H1 (cell line): ENCODE data around the gene USP54. TPM values are rescaled to one million over a fixed set of nuclear protein-coding genes. Genes with fewer than 3 reads are reported as not detected.

ENCODE experiments used
- CTCF ChIA-PET: fragments of 300-600 bp; sonication (Branson Sonifier 250); formaldehyde crosslinking; loops from one replicate; lab custom pipeline; 2021; ENCODE audit not compliant: partially characterized antibody; lab: Charles Lee
- POLR2A ChIA-PET: fragments of 300-600 bp; sonication (Branson Sonifier 250); formaldehyde crosslinking; loops from one replicate; lab custom pipeline; 2021; ENCODE audit warnings: inconsistent platforms; ENCODE audit not compliant: partially characterized antibody; lab: Charles Lee
- DNase-seq, 2 experiments: peaks; one replicate each; pipeline versions ENCODE4 v3.0.0 to v3.0.0-alpha.2; 2010 to 2022; ENCODE audit warnings: low spot score in 2 of 2, low read depth in 1 of 2, mixed read lengths in 1 of 2
- FAIRE-seq: peaks from 2 replicates; lab custom pipeline; 2011; peaks lifted over from hg19 to GRCh38; lab: Jason Lieb, UNC
- H2AFZ ChIP-seq: 2 replicates; pipeline ENCODE4 v1.8.1; 2012; ENCODE audit warnings: low read length, inconsistent platforms
- H2AK5ac ChIP-seq: 2 replicates; pipeline ENCODE4 v1.6.1; 2013; ENCODE audit warnings: low read depth, low read length
- H2BK120ac ChIP-seq: replicated peaks from 2 replicates; pipeline ENCODE3; 2013; ENCODE audit warnings: low read depth, low read length, inconsistent platforms
- H2BK12ac ChIP-seq: 2 replicates; pipeline ENCODE4 v1.6.1; 2013; ENCODE audit warnings: low read depth, low read length
- H2BK15ac ChIP-seq: 2 replicates; pipeline ENCODE4 v1.6.1; 2013; ENCODE audit warnings: low read length
- H2BK20ac ChIP-seq: 2 replicates; pipeline ENCODE4 v1.6.1; 2013; ENCODE audit warnings: low read length
- H2BK5ac ChIP-seq: 2 replicates; pipeline ENCODE4 v1.6.1; 2013; ENCODE audit warnings: low read depth, low read length
- H3K14ac ChIP-seq: 2 replicates; pipeline ENCODE4 v1.6.1; 2013; ENCODE audit warnings: inconsistent platforms; ENCODE audit not compliant: insufficient read length
- H3K18ac ChIP-seq: 2 replicates; pipeline ENCODE4 v1.6.1; 2013; ENCODE audit warnings: low read length; ENCODE audit errors: extremely low read depth
- H3K23ac ChIP-seq: 2 replicates; pipeline ENCODE4 v1.6.1; 2013; ENCODE audit warnings: inconsistent platforms; ENCODE audit not compliant: insufficient read length
- H3K23me2 ChIP-seq: 2 replicates; pipeline ENCODE4 v1.6.1; 2013; ENCODE audit warnings: low read depth, low read length
- H3K27ac ChIP-seq: 2 replicates; pipeline ENCODE4 v1.6.1; 2011; ENCODE audit warnings: low read depth, low read length, inconsistent platforms
- H3K27me3 ChIP-seq, 4 experiments: replicated peaks in 1 of 4; 1 replicate in 1 of 4; 2 replicates in 3 of 4; pipeline versions ENCODE4 v1.6.1 to v1.8.1; 2011 to 2013; ENCODE audit warnings: low read length in 3 of 4, mild to moderate bottlenecking in 3 of 4, inconsistent platforms in 2 of 4, mixed read lengths in 2 of 4, moderate library complexity in 1 of 4; ENCODE audit not compliant: control insufficient read depth in 3 of 4, insufficient read depth in 3 of 4; ENCODE audit errors: extremely low read depth in 1 of 4
- H3K36me3 ChIP-seq, 4 experiments: 2 replicates each; pipeline versions ENCODE4 v1.6.1 to v1.8.1; 2011 to 2013; ENCODE audit warnings: mild to moderate bottlenecking in 4 of 4, low read length in 3 of 4, moderate library complexity in 2 of 4, control low read depth in 1 of 4, inconsistent platforms in 1 of 4; ENCODE audit not compliant: insufficient read depth in 4 of 4, control insufficient read depth in 2 of 4
- H3K4ac ChIP-seq: replicated peaks from 2 replicates; pipeline ENCODE3; 2013; ENCODE audit warnings: low read length, low read depth, mixed read lengths, inconsistent platforms; ENCODE audit not compliant: insufficient read length
- H3K4me1 ChIP-seq, 4 experiments: replicated peaks in 1 of 4; 1 replicate in 1 of 4; 2 replicates in 3 of 4; pipeline versions ENCODE4 v1.6.1 to v1.8.1; 2011 to 2013; ENCODE audit warnings: low read length in 3 of 4, inconsistent platforms in 2 of 4, mixed read lengths in 1 of 4; ENCODE audit not compliant: insufficient read depth in 4 of 4, control insufficient read depth in 3 of 4
- H3K4me2 ChIP-seq, 2 experiments: 2 replicates each; pipeline versions ENCODE4 v1.6.1 to v1.8.1; 2011 to 2013; ENCODE audit warnings: low read depth in 2 of 2, low read length in 2 of 2, control low read depth in 1 of 2, inconsistent platforms in 1 of 2, mild to moderate bottlenecking in 1 of 2; ENCODE audit not compliant: insufficient read depth in 1 of 2
- H3K4me3 ChIP-seq, 4 experiments: fragments of 200-600, 300-600 bp in 1 of 4; sonication (generic), shearing (Covaris generic), sonication (Bioruptor Twin) in 1 of 4; 2 replicates each; pipeline versions ENCODE4 v1.5.1 to v1.8.1; 2011 to 2016; ENCODE audit warnings: low read length in 4 of 4, low read depth in 3 of 4, control low read depth in 2 of 4, inconsistent platforms in 2 of 4, mild to moderate bottlenecking in 2 of 4, mixed read lengths in 1 of 4, moderate library complexity in 1 of 4; ENCODE audit not compliant: insufficient read depth in 2 of 4; ENCODE audit errors: extremely low read depth in 1 of 4
- H3K56ac ChIP-seq: replicated peaks from 2 replicates; pipeline ENCODE3; 2013; ENCODE audit warnings: low read depth, mild to moderate bottlenecking, mixed read lengths, low read length, inconsistent platforms; ENCODE audit not compliant: insufficient read length
- H3K79me1 ChIP-seq: 2 replicates; pipeline ENCODE4 v1.6.1; 2013; ENCODE audit warnings: low read depth, low read length, control low read depth
- H3K79me2 ChIP-seq, 2 experiments: 2 replicates each; pipeline versions ENCODE4 v1.6.1 to v1.8.1; 2012 to 2013; ENCODE audit warnings: low read length in 2 of 2, mild to moderate bottlenecking in 2 of 2, inconsistent platforms in 1 of 2; ENCODE audit not compliant: insufficient read depth in 2 of 2, control insufficient read depth in 1 of 2
- H3K9ac ChIP-seq, 4 experiments: replicated peaks in 1 of 4; 1 replicate in 1 of 4; 2 replicates in 3 of 4; pipeline versions ENCODE4 v1.6.1 to v1.8.1; 2011 to 2013; ENCODE audit warnings: low read depth in 3 of 4, low read length in 3 of 4, control low read depth in 2 of 4, mild to moderate bottlenecking in 2 of 4, moderate library complexity in 2 of 4, inconsistent platforms in 1 of 4; ENCODE audit errors: extremely low read depth in 1 of 4
- H3K9me3 ChIP-seq, 2 experiments: 2 replicates each; pipeline versions ENCODE4 v1.6.1 to v1.8.1; 2012 to 2013; ENCODE audit warnings: mild to moderate bottlenecking in 2 of 2, moderate library complexity in 2 of 2, control low read depth in 1 of 2, inconsistent platforms in 1 of 2, low read depth in 1 of 2, low read length in 1 of 2, mixed read lengths in 1 of 2; ENCODE audit not compliant: insufficient read depth in 2 of 2
- H4K20me1 ChIP-seq, 2 experiments: replicated peaks in 1 of 2; 2 replicates each; pipeline versions ENCODE3 to v1.8.1; 2011 to 2013; ENCODE audit warnings: inconsistent platforms in 2 of 2, low read length in 2 of 2, mild to moderate bottlenecking in 1 of 2; ENCODE audit not compliant: insufficient read depth in 2 of 2, control insufficient read depth in 1 of 2
- H4K5ac ChIP-seq: 2 replicates; pipeline ENCODE4 v1.6.1; 2013; ENCODE audit warnings: low read length, low read depth, mixed read lengths, inconsistent platforms; ENCODE audit not compliant: insufficient read length
- H4K8ac ChIP-seq: 2 replicates; pipeline ENCODE4 v1.8.0; 2013; ENCODE audit warnings: mild to moderate bottlenecking, moderate library complexity, low read length, inconsistent platforms; ENCODE audit not compliant: insufficient read depth; ENCODE audit errors: extremely low read depth
- H4K91ac ChIP-seq: replicated peaks from 2 replicates; pipeline ENCODE3; 2013; ENCODE audit warnings: low read length, mixed read lengths, inconsistent platforms; ENCODE audit not compliant: insufficient read length
- ATF2 ChIP-seq: IDR thresholded peaks from 2 replicates; pipeline ENCODE4 v1.6.1; 2012; ENCODE audit warnings: low read length, inconsistent platforms
- CHD2 ChIP-seq: IDR thresholded peaks from 2 replicates; pipeline ENCODE4 v1.6.1; 2012; ENCODE audit warnings: low read length, improper control_type of control experiment
- E2F6 ChIP-seq: IDR thresholded peaks from 2 replicates; pipeline ENCODE4 v1.6.1; 2012; ENCODE audit warnings: inconsistent platforms
- FOSL1 ChIP-seq: IDR thresholded peaks from 2 replicates; pipeline ENCODE4 v1.6.1; 2011; ENCODE audit warnings: mild to moderate bottlenecking, low read depth, low read length, moderate library complexity; ENCODE audit not compliant: insufficient read depth
- KDM1A ChIP-seq: fragments of 200-600, 300-600 bp; sonication (generic); IDR thresholded peaks from 2 replicates; pipeline ENCODE4 v1.7.1; 2016; ENCODE audit warnings: mild to moderate bottlenecking, low read length, borderline replicate concordance
- SAP30 ChIP-seq: fragments of 300-600 bp; sonication (generic); IDR thresholded peaks from 2 replicates; pipeline ENCODE4 v1.7.1; 2012; ENCODE audit warnings: low read length, moderate library complexity, mild to moderate bottlenecking, inconsistent platforms; ENCODE audit not compliant: insufficient read depth, insufficient replicate concordance
- SIN3A ChIP-seq, 2 experiments: IDR thresholded peaks in 1 of 2; conservative IDR thresholded peaks in 1 of 2; 2 replicates each; pipeline ENCODE4 v1.6.1; 2011 to 2012; ENCODE audit warnings: low read length in 2 of 2, improper control_type of control experiment in 1 of 2, low read depth in 1 of 2, mild to moderate bottlenecking in 1 of 2
- WGBS, 2 experiments: shearing (Covaris generic) in 1 of 2; methylation state at CpG; one replicate each; pipeline versions ENCODE4 v1.1.6 to v1.1.7; 2013 to 2015; ENCODE audit warnings: low lambda C conversion rate in 2 of 2, mixed read lengths in 2 of 2, inconsistent platforms in 1 of 2, low coverage in 1 of 2, missing lambda C conversion rate in 1 of 2; ENCODE audit not compliant: insufficient replicate concordance in 2 of 2, insufficient coverage in 1 of 2, insufficient read length in 1 of 2; ENCODE audit errors: extremely low coverage in 1 of 2, missing lambda C conversion rate in 1 of 2; 5-methylcytosine and 5-hydroxymethylcytosine counted together
- polyA plus RNA-seq, 7 experiments: library from polyadenylated mRNA; depleted of rRNA in 3 of 7; stranded (reverse) in 5 of 7; unstranded in 2 of 7; fragments of >200 nt in 5 of 7; fragments of 200-250 nt in 2 of 7; gene quantifications; 1 replicate in 5 of 7; 2 replicates in 1 of 7; 4 replicates in 1 of 7; pipeline versions ENCODE4 v1.2.1 to v1.2.3, GENCODE V29; 2011 to 2013; ENCODE audit warnings: missing spikeins in 2 of 7, mixed read lengths in 2 of 7
- total RNA-seq: library from RNA; stranded (reverse); fragmentation: NEBNext Ultra II Directional; extraction: Animal tissue kit (Norgen Biotek cat#: 25700); gene quantifications from 2 replicates; pipeline ENCODE4 v1.2.1, GENCODE V29; 2021

The USP54 gene
- total and polyA plus RNA-seq, 2 of the 8 experiments (the other 6 are each of a cell fraction or from before 2014, with no cell fraction given), result 46.2 to 65.6 TPM

GRCh38 chr10:73495884-73496674 lies 95.1 kb downstream of the USP54 start, which contains the start of gene PPP3CB:
Gene PPP3CB (minus strand): TSS chr10:73496024. CDS start chr10:73495889, 135 bp downstream.
- Histone ChIP-seq H3K9ac (peak within 1 kb of the TSS; percentile 41 to 75 (median 65)), H3K18ac (peak within 1 kb of the TSS; percentile 65; the same call in 1 of the 2 replicates), H3K9me3 (no peaks in the 10 kb centered on the region), H2AFZ (peak within 1 kb of the TSS; percentile 80), H4K5ac (peak within 1 kb of the TSS; percentile 62), H3K27ac (peak within 1 kb of the TSS; percentile 71), H3K79me1 (no peaks in the 10 kb centered on the region), H4K91ac (no peak within 1 kb of the TSS), H3K4me3 (peak within 1 kb of the TSS; percentile 70 to 97 (median 84)), H3K4me1 (peaks cover 4 to 5% (median 4%) of the 10 kb centered on the region in 4 experiments; a peak in 6 of 7 replicates), H2BK15ac (peak within 1 kb of the TSS; percentile 41; the same call in 1 of the 2 replicates), H4K8ac (peak within 1 kb of the TSS; percentile 45), H3K4ac (peak within 1 kb of the TSS; percentile 19), H2BK5ac (peak within 1 kb of the TSS; percentile 30; the same call in 1 of the 2 replicates), H3K4me2 (peak within 1 kb of the TSS; percentile 59 to 82), H3K27me3 (no peaks in the 10 kb centered on the region), H2AK5ac (no peak within 1 kb of the TSS), H3K23ac (no peak within 1 kb of the TSS), H2BK20ac (no peak within 1 kb of the TSS), H2BK12ac (no peak within 1 kb of the TSS; the same call in 1 of the 2 replicates), H3K79me2 (peaks cover 0 to 40% of the 10 kb centered on the region in 2 experiments; a peak in 3 of 4 replicates), H2BK120ac (no peak within 1 kb of the TSS), H4K20me1 (no peaks in the 10 kb centered on the region), H3K14ac (no peak within 1 kb of the TSS), H3K56ac (peak within 1 kb of the TSS; percentile 51), H3K36me3 (peaks cover 9 to 19% (median 17%) of the 10 kb centered on the region in 4 experiments; a peak in 5 of 8 replicates), H3K23me2 (no peaks in the 10 kb centered on the region; the same call in 1 of the 2 replicates)
- WGBS, 2 experiments, result 9% methylated on average over 16 of the region's 28 CpGs; no CpG with 5 or more reads in 1 of the 2 experiments
- CTCF ChIA-PET, result interaction anchor here (1.7 kb wide), 1 partner anchor 149 kb away, joined by 3 read pairs; no protein-coding TSS in a partner anchor
- peak; percentile 76 to 87 for DNase-seq
- FAIRE-seq, result no peak
- POLR2A ChIA-PET, result interaction anchor here (0.6 to 3.3 kb wide), 14 partner anchors 10 to 250 kb away, joined by 3 to 12 read pairs (median 5); partner anchors contain the start of genes ANXA7 and DNAJC9
- TF ChIP-seq E2F6 (no peak), KDM1A (no peak), SIN3A (conservative IDR thresholded peaks at IDR 0.05 in 1 of 2, IDR thresholded peaks at IDR 0.05 in 1 of 2; ENCODE audit: low read depth in 1 of 2, low read length in 2 of 2) (peak in 1 of 2 experiments; percentile 73; a peak in 1 of 4 replicates), CHD2 (peak; percentile 63), ATF2 (no peak), FOSL1 (no peak), SAP30 (no peak)
